HG03565 (cell line): Measurements from ENCODE around the gene RAI14.

Experiments
- ATAC-seq: cut with Tn5 transposase; IDR thresholded peaks from one replicate; pipeline ENCODE4 v1.9.1; 2021; ENCODE audit warnings: mild to moderate bottlenecking, moderate library complexity; ENCODE audit not compliant: unreplicated experiment

Gene RAI14

DNA sequence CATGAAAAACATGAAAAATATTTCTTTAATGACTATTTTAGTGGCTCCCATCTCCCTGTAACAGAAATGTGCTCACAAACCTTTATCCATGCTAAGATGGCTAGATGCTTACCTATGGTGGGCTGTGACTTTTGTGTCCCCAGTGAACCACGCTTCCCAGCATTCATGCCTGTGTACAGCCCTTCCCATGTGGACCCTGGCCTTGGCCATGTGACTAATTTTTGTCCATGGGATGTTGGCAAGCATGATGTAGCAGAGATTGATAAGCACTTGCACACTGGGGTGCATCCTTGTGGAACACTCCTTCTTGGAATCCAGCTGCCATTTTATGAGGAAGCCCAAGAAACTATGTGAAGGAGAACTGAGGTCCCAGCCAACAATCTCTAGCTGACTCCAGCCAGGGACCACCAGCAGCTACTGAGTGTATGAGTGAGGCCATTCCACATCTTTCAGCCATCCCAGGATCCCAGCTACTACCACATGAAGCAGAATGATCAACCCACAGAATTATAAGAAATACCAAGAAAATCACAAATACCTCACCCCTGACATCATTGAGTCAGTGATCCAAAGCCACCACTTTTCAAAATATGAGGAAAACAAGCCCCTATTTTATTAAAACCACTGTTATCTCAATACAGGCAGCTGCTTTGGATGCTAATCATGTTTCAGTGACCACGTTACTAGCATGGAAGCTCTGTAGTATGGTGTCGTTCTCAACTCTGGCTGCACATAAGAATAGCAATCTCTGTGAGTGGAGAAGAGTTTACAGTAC lies 16.1 kb upstream of the RAI14 start:
- ATAC-seq = no peak

DNA sequence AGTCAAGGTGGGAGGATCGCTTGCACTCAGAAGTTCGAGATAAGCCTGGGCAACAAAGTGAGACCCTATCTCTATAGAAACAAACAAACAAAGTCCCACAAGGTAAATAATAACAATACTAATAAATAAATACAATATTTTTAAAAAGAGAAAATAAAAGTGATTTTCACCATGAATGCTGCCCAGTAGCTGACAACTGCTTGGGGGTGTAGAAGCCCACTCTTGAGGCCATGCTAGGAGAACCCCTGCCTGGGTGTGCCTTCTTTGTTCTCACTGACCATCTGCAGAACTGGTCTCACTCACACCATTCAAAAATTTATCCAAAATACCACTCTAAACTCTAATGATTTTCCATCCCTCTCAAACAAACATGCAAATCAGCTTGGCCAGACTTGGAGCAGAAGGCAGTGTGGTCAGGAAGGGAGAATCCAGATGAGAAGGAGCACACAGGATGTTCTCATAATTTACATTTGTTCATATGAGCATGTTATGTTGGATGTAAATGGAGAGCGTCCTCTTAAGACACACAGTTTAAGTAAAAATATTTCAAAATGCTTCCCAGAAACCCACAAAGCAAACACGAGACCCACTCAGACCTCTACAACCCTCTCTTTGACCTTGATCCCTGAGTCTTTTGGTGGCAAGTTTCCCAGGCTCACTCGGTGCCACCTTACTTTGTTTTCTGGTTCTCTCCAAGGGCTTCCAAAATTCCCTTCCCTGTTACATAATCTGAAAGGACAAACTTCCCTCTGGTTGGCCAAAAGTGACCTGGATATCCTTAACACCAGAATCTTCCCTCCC lies 7.9 kb upstream of the RAI14 start:
- ATAC-seq = no peak

DNA sequence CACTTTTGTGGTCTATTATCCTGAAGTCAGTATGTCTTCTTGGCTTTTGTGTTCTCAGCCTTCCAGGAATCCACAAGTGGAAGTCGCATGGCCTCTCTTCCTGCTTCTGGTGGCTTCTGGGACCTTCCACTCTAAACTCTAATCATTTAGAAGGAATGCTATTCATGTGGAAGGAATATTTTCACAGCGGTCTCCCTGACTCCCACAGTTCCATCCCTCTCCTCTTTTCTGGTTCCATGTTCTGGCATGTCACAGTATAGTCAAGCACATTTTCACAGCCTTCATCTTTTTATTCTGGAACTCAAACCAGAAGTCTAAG lies 7.3 kb upstream of the RAI14 start:
- ATAC-seq = no peak

DNA sequence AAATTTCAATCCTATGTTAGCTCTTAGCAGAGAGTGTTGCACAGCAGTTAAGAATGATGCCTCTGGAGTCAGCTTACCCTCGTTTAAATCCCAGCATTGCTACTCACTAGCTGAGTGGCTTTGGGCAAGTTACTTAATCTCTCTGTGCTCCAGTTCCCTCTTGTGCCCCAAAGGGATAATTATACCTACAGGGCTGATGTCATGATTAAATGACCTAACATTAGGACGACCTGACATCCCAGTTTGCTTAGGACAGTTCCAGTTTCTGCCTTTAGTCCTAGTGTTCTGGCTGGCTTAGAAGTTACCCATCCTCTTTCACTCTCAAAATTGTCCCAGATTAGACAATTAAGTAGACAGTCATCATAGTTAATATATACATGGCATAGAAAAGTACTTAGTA lies 4.3 kb upstream of the RAI14 start:
- no peak for ATAC-seq

DNA sequence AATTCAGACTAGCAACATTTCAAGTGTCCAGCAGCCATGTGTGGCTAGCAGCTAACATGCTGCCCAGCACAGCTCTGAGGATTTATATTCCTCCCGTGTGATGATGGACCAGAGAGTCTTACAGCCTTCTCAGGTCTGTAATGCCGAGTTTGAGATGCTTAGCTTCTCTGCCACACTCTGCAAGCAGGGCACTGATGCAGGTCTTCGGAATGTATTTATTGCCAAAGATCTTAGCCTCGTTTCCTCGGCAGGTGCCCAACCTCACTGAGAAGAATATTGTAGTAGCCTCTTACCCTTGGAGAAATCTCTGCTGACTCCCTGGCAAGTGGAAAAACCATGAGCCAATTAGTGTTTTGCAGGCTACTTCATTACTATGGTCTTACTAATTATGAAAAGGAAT lies 3.7 kb upstream of the RAI14 start:
- ATAC-seq = no peak

DNA sequence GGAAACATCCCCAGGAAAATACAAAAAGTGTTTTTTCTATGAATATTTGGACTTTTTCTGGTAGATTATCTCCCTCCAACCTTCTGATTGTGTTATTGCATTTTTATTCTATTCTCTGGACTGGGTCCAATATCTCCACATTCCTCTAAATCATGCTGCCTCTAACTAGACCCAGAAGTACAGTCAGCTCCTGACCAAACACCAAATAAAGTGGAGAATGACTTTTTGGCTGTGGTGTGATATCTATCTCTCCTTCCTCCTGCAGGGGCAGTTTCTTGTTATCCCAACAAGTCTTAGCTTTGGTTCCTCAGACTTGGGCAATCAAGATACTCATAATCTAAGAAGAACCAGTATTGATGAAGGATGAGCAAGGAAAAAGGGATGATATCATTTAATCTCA lies 3.2 kb upstream of the RAI14 start:
- no peak for ATAC-seq

DNA sequence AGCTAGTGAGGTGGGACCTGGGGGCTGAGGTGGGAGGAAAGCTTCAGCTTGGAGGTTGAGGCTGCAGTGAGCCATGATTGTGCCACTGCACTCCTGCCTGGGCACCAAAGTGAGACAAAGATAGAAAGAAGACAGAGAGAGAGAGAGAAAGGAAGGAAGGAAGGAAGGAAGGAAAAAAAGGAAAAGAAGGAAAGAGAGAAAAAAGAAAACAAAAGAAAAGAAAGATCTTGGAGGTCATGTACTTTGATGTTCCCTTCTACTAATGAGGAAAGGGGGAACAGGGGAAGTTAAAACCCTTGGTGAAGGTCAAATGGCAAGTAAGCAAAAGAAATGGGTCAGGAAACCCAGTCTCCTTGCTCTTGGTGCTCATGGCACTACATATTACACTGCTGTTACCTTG lies 2.4 kb upstream of the RAI14 start:
- ATAC-seq = no peak

DNA sequence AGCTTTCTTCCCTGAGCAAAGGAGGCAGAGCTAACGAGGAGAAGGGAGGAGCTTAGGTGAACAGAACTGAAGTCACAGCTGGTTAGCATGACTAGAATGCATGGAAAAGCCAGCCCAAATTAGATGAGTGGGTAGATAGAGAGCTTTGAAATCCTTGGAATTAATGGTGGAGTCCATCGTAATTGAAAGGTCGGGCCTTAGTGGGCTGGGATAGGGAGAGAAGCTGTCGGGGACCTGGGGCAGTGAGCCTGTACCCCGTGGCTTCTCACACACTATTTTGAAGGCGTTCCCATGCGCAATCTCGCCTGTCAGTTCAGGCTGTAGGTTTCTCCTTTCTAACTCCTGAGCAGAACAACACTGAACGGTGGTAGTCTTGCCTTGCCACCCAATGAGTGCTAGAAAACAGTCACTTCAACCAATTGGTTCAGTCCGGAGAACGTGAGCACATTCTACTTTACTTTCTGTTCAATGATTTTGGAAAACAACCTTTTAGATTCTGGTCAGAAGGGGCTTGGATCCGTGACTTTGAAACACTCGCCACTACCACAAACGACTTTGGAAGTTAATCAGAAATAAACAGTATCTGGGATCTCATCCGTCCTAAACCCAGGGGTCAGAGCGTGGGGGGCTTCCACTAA lies 655 bp upstream of the RAI14 start:
- ATAC-seq = no peak

DNA sequence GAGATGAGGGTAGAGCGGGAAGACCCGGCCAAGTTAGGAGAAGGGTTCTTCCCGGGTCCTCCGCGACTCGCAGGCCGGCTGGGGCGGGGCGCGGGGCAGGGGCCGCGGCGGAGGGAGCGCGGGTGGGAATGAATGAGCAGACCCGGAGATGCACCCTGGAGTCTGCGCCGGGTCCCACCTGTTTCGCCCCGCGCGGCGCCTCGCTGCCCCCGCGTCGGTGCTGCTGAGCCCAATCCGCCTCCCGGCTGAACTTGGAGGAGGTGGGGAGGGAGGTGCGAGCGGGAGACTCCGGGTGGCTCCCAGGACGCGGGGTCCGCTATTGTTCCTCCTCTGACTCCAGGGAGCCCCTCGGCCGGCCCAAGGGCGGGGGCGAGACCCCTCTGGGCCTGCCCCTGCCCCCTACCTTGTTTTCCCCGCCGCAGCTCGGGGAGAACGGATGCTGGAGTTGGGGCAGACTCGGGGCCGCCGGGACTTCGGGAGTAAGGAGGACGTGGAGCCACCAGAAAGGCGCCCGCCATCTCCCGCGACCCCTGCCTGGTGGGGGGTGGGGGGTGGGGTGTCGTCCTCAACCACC lies 659 bp downstream of the RAI14 start:
- ATAC-seq = no peak

DNA sequence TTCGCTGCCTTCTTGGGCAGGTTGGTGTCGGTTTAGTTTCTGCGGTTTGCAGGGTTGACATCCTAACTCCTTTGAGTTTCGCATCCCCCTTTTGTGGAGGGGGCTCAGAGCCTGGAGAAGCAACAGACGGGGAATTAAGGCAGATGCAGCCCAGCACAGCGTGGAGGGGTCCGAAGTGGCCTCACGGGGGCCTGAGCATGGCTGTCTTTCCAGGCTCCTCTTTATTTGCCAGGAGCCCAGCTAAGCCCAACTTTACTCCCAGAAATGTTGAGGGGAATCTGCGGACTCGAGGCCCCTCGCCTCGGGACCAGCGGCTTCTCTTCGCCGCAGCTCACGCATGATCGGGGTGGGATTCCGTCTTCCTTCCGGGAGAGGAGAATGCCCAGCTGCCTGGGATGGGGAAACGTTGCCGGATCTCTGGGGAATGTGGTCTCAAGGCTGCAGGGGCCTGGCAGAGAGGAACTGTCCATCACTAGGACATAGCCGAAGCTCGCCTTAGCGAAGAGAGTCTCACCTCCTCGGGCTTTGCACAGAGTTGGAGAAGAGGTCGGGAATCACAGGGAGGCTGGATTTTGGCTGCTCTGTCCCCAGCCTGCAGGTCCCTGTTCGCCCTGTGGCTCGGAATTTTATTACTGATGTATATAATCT lies 1.3 kb downstream of the RAI14 start:
- no peak for ATAC-seq

DNA sequence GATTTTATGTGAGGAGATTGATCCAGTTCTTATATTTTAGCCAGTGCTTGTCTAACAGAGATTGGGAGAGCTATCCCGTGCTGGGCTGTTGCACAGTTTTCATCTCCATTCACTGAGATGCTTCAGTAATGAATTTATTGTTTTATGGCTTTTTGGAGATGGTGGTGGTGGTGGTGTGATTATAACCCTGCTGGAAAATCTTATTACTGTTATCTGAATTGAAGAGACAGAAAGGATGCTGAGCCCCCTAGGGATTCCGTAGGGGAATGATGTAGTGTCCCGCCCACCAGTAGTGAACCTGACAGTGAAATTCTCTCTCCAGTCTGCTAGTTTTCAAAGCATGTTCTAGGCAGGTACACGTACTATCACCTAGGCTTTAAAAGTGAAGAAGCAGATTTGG lies 1.9 kb downstream of the RAI14 start:
- ATAC-seq = no peak

DNA sequence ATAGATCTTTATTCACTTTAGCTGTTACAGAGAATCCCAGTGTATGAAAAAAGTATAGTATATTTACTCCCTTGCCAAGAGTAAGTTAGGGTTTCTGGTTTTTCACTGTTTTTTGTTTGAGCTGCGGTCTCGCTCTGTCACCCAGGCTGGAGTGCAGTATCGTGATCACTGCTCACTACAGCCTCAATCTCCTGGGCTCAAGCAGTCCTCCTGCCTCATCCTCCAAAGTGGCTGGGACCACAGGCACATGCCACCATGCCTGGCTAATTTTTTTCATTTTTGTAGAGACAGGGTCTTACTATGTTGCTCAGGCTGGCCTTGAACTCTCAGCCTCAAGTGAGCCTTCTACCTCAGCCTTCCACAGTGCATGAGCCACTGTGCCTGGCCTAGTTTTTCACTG lies 3.0 kb downstream of the RAI14 start:
- no peak for ATAC-seq

DNA sequence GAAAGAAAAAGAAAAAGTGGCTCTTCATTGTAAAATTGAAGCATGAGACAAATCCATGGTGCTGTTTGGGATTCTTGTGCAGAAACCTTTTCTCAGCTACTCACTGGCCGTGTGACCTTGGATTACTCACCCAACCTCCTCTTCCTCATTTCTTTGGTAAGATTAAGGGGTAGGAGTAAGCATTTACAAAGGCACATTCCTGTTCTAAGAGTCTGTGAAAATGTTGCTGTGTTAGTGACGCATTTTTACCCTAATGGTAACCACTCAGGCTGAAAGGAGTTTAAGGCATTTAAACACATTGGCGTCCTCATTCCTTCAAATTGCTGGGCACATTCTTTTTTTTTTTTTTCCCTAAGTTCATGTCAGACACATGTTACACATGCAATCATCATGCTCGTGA lies 4.3 kb downstream of the RAI14 start:
- ATAC-seq = no peak

DNA sequence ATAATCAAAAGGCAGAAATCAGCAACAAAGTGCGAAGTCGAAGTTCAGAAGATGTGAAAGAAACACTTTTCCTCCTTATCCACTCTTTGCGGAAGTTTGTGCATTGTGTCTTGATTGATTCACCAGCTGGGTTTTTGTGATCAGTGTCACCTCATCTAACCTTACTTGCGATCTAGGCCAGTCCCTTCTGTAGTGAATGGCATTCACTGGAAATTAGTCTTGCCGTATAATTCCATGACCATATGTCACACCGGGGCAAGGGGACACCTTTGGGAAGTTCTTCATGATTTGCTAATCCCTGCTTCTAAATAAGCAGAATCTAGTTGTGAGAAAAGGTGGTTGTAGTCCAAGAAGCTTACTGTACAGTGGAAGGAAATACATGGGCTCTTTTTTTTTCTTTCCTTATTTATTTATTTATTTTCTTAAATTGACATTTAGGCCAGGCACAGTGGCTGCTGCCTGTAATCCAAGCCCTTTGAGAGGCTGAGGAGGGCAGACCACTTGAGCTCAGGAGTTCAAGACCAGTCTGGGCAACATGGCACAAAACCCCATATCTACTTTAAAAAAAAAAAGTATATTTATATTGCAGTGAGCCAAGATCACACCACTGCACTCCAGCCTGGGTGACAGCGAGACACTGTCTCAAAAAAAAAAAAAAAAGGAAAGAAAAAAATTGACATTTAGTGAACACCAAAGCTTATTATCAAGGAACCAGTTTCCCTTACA lies 7.8 kb downstream of the RAI14 start:
- ATAC-seq = no peak

DNA sequence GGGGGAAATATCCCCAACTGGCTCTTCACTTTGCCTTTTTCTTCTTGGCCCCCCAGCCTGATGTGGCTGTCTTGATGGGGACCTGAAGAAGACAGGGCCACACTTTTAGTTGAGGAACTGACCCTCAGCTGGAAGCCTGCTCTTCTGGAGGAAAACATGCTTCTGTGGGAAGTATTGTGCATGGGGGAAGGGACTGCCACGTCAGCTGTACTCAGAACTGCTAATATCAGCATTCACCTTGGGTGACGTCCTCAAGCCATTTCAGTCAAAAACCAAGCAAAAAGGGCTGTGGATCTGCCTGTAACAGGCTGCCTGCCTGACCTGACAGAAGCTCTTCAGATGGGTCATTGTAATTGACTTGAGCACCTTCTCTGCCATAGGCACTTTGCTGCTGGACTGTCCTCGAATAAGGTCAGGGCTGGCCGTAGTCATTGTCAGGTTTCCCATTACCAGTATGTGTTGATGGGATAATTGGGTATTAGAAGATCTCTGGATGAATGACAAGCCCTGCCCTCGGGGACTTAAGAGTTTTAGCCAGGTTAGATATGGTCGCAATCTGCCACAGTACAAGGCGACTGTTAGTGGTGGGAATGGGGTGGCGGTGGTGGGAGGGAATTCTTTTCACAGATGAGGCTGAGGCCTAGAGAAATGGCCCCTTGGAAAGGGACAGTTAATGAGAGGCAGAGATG lies 10.4 kb downstream of the RAI14 start:
- ATAC-seq = no peak

DNA sequence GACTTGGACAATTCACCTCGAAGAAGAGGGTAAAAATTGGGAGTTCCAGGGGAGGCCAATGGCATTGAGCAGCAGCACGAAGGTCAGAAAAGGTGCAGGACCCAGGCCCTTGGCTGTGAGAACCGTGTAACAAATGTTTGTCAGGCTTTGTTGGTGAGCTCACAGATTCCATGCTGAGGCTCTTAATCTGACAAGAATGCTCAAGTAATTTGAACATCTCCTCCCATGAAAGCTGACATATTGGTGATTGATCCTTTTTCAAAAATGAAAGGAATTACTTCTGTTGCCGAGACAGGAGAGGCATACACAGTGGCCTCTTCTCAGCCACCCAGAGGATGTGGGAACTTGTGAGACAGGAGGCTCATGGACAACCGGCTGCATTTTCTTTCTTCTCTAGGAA lies 11.6 kb downstream of the RAI14 start:
- ATAC-seq = no peak

DNA sequence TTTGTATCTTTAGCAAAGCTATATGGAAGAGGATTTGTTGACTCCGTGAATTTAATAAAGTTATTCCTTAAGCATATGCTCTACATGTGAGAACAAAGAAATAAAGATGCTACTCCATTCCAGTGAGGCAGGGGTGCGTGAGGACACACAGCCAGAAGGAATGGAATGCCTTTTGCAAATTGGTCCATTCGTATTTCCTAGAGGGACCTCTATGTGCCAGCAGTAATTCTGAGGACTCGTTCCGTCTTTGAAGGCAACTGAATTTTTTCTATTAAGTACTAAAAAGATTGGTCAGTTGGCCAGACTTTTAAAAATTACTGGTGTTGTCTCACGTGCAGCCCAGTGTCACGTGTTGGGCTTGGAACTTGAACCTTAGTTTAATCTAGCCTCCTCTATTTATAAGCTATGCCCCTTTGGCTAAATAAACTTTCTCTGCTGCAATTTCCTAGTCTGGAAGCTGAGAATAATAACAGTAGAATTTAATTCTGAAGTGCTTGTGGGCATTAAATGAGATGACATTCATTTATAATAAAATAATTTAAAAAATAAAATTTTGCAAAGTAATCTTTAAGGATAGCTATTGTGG lies 13.9 kb downstream of the RAI14 start:
- no peak for ATAC-seq

DNA sequence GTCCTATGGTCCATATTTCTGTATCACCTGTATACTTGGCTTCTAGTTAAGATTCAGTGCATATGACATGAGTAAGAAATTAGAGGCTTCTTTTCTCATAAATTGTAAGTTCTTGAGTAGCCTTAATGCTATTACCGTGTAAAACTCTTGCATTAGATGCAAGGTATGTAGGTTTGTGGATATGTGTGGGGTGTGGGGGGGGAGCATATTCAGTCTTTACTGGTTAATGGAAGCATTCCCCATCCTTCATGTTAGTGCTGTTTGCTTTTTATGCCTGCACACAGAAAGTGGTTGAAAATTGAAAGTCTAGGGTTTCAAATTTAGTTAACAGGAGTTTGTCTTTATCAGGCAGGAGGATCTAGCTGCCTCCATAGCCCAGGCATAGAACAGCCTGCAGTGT lies 16.1 kb downstream of the RAI14 start:
- ATAC-seq = no peak

DNA sequence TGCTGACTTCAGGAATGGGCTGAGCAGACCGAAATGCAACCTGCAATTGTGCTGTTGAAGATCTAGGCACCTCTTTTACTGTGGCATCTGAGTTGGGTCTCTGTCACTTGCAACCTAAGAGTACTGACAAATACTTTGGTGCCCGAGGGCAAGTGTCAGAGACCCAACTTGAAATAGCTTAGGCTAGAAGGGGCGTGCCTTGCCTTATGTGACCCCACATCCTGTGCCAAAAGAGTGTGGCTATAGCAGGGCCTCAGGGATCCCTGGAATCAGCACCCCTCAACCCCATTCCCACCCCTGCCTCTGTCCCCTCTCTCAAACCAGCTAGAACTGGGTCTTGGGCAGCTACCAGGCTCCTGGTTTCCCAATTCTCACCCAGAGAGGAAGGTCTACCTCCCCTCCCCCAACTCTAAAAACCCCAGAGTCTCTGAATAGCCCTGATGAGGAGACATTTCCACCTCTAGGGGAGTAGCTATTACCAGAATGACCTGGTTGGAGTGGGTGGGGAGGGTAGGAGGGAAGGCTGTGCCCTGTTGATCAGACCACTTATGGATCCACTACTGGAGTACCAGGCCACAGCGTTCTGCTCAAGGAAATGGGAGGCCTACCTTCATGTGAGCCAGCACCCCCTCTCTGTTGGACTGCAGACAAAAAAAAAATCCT lies 17.5 kb downstream of the RAI14 start:
- ATAC-seq = no peak
